B cell (primary cell): ENCODE measurements around the gene GFI1B. TPM values are rescaled to one million over a fixed set of nuclear protein-coding genes. Genes with fewer than 3 reads are reported as not detected.

Source experiments
- ATAC-seq: fragments of 200-7000 bp; cut with Tn5 transposase; one replicate; pipeline ENCODE4 v1.10.0; 2021; ENCODE audit warnings: low read depth, mild to moderate bottlenecking, moderate number of reproducible peaks, moderate library complexity
- CTCF ChIA-PET: fragments of 350-600 bp; sonication (Branson Sonifier 250); formaldehyde crosslinking; loops from one replicate; lab custom pipeline; 2021; ENCODE audit warnings: antibody characterized with exemption, inconsistent platforms; lab: Charles Lee
- POLR2A ChIA-PET: fragments of 350-600 bp; sonication (Branson Sonifier 250); formaldehyde crosslinking; loops from one replicate; lab custom pipeline; 2021; ENCODE audit warnings: antibody characterized with exemption; lab: Charles Lee
- DNase-seq: peaks from one replicate; pipeline ENCODE4 v3.0.0; 2013
- H2AFZ ChIP-seq: 2 replicates; pipeline ENCODE4 v1.6.1; 2012; ENCODE audit warnings: mild to moderate bottlenecking, low read depth, low read length; ENCODE audit not compliant: insufficient read depth, poor library complexity, severe bottlenecking
- H3K27ac ChIP-seq, 2 donors: 1 replicate in 1 of 2; 2 replicates in 1 of 2; pipeline ENCODE4 v1.5.1; 2012 to 2013; ENCODE audit warnings: low read length in 2 of 2, mild to moderate bottlenecking in 2 of 2, moderate library complexity in 1 of 2
- H3K27me3 ChIP-seq, 4 experiments: fragments of 200-600 bp in 1 of 4; sonication (generic) in 1 of 4; replicated peaks in 1 of 4; 1 replicate in 2 of 4; 2 replicates in 2 of 4; pipeline versions ENCODE4 v1.6.1 to v1.7.0; 2013 to 2016; ENCODE audit warnings: low read length in 3 of 4, mild to moderate bottlenecking in 2 of 4, mixed read lengths in 1 of 4, moderate library complexity in 1 of 4; ENCODE audit not compliant: insufficient read depth in 4 of 4, control insufficient read depth in 3 of 4; ENCODE audit errors: control extremely low read depth in 1 of 4
- H3K36me3 ChIP-seq, 2 experiments: replicated peaks in 1 of 2; 1 replicate in 1 of 2; 2 replicates in 1 of 2; pipeline versions ENCODE4 v1.6.1 to v1.7.1; 2013; ENCODE audit warnings: low read length in 1 of 2; ENCODE audit not compliant: insufficient read depth in 2 of 2, control insufficient read depth in 1 of 2; ENCODE audit errors: control extremely low read depth in 1 of 2, extremely low read depth in 1 of 2
- H3K4me1 ChIP-seq, 2 donors: fragments of 200-600 bp in 1 of 2; sonication (generic) in 1 of 2; 1 replicate in 1 of 2; 2 replicates in 1 of 2; pipeline versions ENCODE4 v1.5.1 to v1.6.1; 2013 to 2017; ENCODE audit warnings: low read length in 2 of 2; ENCODE audit not compliant: control insufficient read depth in 2 of 2, insufficient read depth in 2 of 2
- H3K4me2 ChIP-seq: replicated peaks from 2 replicates; pipeline ENCODE3; 2012; ENCODE audit warnings: mild to moderate bottlenecking, low read depth, low read length; ENCODE audit not compliant: poor library complexity, severe bottlenecking
- H3K4me3 ChIP-seq, 5 experiments: fragments of 200-600 bp in 1 of 5; sonication (generic) in 1 of 5; 1 replicate in 3 of 5; 2 replicates in 2 of 5; pipeline versions ENCODE4 v1.5.1 to v1.7.0; 2011 to 2016; ENCODE audit warnings: low read length in 4 of 5, mild to moderate bottlenecking in 4 of 5, low read depth in 2 of 5, control low read depth in 1 of 5, moderate library complexity in 1 of 5; ENCODE audit not compliant: insufficient read depth in 1 of 5; ENCODE audit errors: control extremely low read depth in 1 of 5, extremely low read depth in 1 of 5
- H3K79me2 ChIP-seq: fragments of 200-600 bp; sonication (generic); one replicate; pipeline ENCODE4 v1.6.0; 2016; ENCODE audit warnings: low read length; ENCODE audit not compliant: control insufficient read depth, insufficient read depth
- H3K9ac ChIP-seq: fragments of 200-600 bp; sonication (generic); 2 replicates; pipeline ENCODE4 v1.6.1; 2017; ENCODE audit warnings: mild to moderate bottlenecking, low read length, moderate library complexity
- H3K9me3 ChIP-seq, 3 donors: one replicate each; pipeline versions ENCODE4 v1.6.1 to v1.7.1; 2013; ENCODE audit warnings: low read length in 2 of 3; ENCODE audit not compliant: control insufficient read depth in 2 of 3, insufficient read depth in 1 of 3; ENCODE audit errors: control extremely low read depth in 1 of 3
- H4K20me1 ChIP-seq: 2 replicates; pipeline ENCODE4 v1.6.0; 2012; ENCODE audit warnings: mild to moderate bottlenecking, low read length; ENCODE audit not compliant: insufficient read depth, control insufficient read depth, poor library complexity, severe bottlenecking
- H3K27ac Mint-ChIP-seq: one replicate; pipeline ENCODE4 v1.8.0; 2021; ENCODE audit warnings: mixed read lengths
- H3K27me3 Mint-ChIP-seq: one replicate; pipeline ENCODE4 v1.8.0; 2021; ENCODE audit warnings: mixed read lengths
- H3K4me1 Mint-ChIP-seq: one replicate; pipeline ENCODE4 v1.8.0; 2021; ENCODE audit warnings: mixed read lengths
- H3K4me3 Mint-ChIP-seq: one replicate; pipeline ENCODE4 v1.8.0; 2021; ENCODE audit warnings: mixed read lengths
- H3K9me3 Mint-ChIP-seq: one replicate; pipeline ENCODE4 v1.8.0; 2022; ENCODE audit warnings: mixed read lengths; ENCODE audit not compliant: insufficient read depth
- EZH2 ChIP-seq: IDR thresholded peaks from 2 replicates; pipeline ENCODE4 v1.6.1; 2012; ENCODE audit warnings: borderline replicate concordance, low read depth, mild to moderate bottlenecking, moderate library complexity, low read length; ENCODE audit not compliant: insufficient read depth, poor library complexity, severe bottlenecking
- WGBS: methylation state at CpG from one replicate; pipeline ENCODE4 v1.1.5; 2013; ENCODE audit warnings: missing lambda C conversion rate; ENCODE audit not compliant: insufficient coverage; 5-methylcytosine and 5-hydroxymethylcytosine counted together
- intact Hi-C: fragments of 100-400 bp; cut with micrococcal nuclease; formaldehyde crosslinking; loops from one replicate; pipeline ENCODE4 v1.10.0; 2022
- polyA plus RNA-seq: library from polyadenylated mRNA; depleted of rRNA; stranded (reverse); fragments of >200 nt; gene quantifications from 2 replicates; pipeline ENCODE4 v1.2.3, GENCODE V29; 2012
- total RNA-seq, 2 donors: library from RNA; stranded (reverse); fragments of 120-200 nt in 1 of 2; gene quantifications; 1 replicate in 1 of 2; 2 replicates in 1 of 2; pipeline versions ENCODE4 v1.2.3 to v1.2.4, GENCODE V29; 2013 to 2022
- TF ChIP-seq, protein P1 (sequence below): fragments of 200-600 bp; IDR thresholded peaks from one replicate; pipeline ENCODE4 v1.8.0; 2022; ENCODE audit warnings: antibody characterized with exemption, mild to moderate bottlenecking

GFI1B gene
- total and polyA plus RNA-seq, 2 donors (not counting 1 experiment from before 2014, with no cell fraction given): 0.09 TPM; not detected in 1

DNA sequence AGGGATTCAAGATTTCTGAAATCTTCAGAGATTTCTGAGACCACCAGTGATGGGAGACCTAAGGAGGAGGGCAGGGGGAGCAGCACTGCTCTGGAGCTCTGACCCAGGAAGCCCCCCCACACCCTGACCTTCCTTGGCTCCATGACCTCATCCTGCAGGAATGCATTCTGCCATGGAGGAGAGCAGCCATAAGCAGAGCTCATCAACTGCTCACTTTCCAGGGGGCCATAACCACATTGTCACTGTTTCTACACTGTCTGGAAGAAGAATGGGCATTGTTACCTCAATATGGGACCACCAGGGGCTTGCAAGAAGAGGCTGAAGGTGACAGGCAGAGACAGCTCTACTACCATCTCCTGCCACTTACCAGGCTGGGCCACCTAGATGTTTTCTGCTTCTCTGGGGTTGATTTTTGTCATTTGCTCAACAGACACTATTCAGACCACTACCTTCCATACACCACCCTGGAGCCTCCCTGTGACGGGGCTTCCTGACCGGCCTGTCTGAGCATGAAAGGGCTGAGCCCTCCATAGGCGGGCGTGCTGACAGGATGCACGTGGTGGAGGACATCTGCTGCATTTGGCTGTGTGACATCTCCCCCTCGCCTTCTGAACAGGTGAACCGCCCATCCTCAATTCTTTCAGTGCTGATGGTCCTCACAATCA, 31.7 kb upstream of the GFI1B start:
- H3K4me1 Mint-ChIP-seq: peaks cover 23% of the 10 kb centered on the region
- 95% methylated on average over 7 of the region's 7 CpGs for WGBS
- H3K36me3 ChIP-seq: no peaks in the 10 kb centered on the region
- TF ChIP-seq, protein P1, sequence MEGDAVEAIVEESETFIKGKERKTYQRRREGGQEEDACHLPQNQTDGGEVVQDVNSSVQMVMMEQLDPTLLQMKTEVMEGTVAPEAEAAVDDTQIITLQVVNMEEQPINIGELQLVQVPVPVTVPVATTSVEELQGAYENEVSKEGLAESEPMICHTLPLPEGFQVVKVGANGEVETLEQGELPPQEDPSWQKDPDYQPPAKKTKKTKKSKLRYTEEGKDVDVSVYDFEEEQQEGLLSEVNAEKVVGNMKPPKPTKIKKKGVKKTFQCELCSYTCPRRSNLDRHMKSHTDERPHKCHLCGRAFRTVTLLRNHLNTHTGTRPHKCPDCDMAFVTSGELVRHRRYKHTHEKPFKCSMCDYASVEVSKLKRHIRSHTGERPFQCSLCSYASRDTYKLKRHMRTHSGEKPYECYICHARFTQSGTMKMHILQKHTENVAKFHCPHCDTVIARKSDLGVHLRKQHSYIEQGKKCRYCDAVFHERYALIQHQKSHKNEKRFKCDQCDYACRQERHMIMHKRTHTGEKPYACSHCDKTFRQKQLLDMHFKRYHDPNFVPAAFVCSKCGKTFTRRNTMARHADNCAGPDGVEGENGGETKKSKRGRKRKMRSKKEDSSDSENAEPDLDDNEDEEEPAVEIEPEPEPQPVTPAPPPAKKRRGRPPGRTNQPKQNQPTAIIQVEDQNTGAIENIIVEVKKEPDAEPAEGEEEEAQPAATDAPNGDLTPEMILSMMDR: no peak
- TF ChIP-seq EZH2: no peak
- peaks cover 25% of the 10 kb centered on the region for H3K79me2 ChIP-seq
- no peaks in the 10 kb centered on the region for H3K9me3 Mint-ChIP-seq
- POLR2A ChIA-PET: interaction anchor here (0.5 to 0.7 kb wide), 3 partner anchors 41 to 1191 kb away, joined by 3 to 6 read pairs (median 5); no protein-coding TSS in a partner anchor
- no peak for ATAC-seq
- CTCF ChIA-PET: interaction anchor here (1.0 to 1.6 kb wide), 2 partner anchors 13 to 45 kb away, joined by 3 to 8 read pairs; no protein-coding TSS in a partner anchor
- peaks cover 18 to 23% of the 10 kb centered on the region in 2 donors for H3K4me1 ChIP-seq
- no peak overlapping the region for H3K27ac ChIP-seq
- H3K4me3 ChIP-seq: no peak overlapping the region
- no peak overlapping the region for H3K27ac Mint-ChIP-seq
- intact Hi-C loops: no loop called here
- no peak overlapping the region for H3K4me3 Mint-ChIP-seq
- no peaks in the 10 kb centered on the region for H3K9me3 ChIP-seq
- no peak overlapping the region for H3K9ac ChIP-seq
- H2AFZ ChIP-seq: peak overlapping the region; percentile 7
- no peak for DNase-seq
- peaks cover 3% of the 10 kb centered on the region for H3K27me3 Mint-ChIP-seq
- no peak overlapping the region for H3K4me2 ChIP-seq
- H4K20me1 ChIP-seq: no peaks in the 10 kb centered on the region
- no peaks in the 10 kb centered on the region for H3K27me3 ChIP-seq

DNA sequence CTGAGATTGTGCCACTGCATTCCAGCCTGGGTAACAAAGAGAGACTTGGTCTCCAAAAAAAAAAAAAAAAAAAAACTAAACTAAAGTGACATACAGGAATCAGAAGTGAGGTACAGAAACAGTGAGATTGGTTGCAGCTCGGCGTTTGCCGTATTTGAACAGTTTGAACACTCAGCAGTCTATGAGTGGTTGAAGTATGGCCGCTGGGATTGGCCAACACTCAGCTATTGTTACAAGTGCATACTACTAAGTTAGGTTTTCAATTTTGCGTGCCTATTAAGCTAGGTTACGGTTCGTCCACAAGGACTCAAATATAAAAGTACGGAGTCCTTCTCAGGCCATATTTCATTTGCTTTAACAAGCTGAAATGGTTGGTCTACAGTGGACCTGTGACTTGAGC, 30.7 kb upstream of the GFI1B start:
- ATAC-seq: no peak
- DNase-seq: no peak
- H3K36me3 ChIP-seq: no peaks in the 10 kb centered on the region
- H3K79me2 ChIP-seq: peaks cover 18% of the 10 kb centered on the region
- peaks cover 8% of the 10 kb centered on the region for H3K27me3 Mint-ChIP-seq
- no peak overlapping the region for H3K27ac ChIP-seq
- H3K4me3 ChIP-seq: no peak overlapping the region
- ChIA-PET POLR2A (interaction anchor here (0.6 to 0.7 kb wide), 3 partner anchors 17 to 1192 kb away, joined by 5 to 6 read pairs (median 6); no protein-coding TSS in a partner anchor), CTCF (interaction anchor here (1.6 kb wide), 1 partner anchor 46 kb away, joined by 8 read pairs; no protein-coding TSS in a partner anchor)
- 100% methylated on average over 4 of the region's 8 CpGs for WGBS
- no peak overlapping the region for H3K9ac ChIP-seq
- intact Hi-C loops: no loop called here
- no peak overlapping the region for H3K4me2 ChIP-seq
- H3K27me3 ChIP-seq: no peaks in the 10 kb centered on the region
- no peaks in the 10 kb centered on the region for H3K9me3 Mint-ChIP-seq
- H3K4me1 ChIP-seq: peaks cover 15 to 17% of the 10 kb centered on the region in 2 donors
- H4K20me1 ChIP-seq: no peaks in the 10 kb centered on the region
- no peak overlapping the region for H3K4me3 Mint-ChIP-seq
- H3K4me1 Mint-ChIP-seq: peaks cover 18% of the 10 kb centered on the region
- no peak overlapping the region for H3K27ac Mint-ChIP-seq
- H2AFZ ChIP-seq: no peak overlapping the region
- TF ChIP-seq EZH2: no peak
- TF ChIP-seq, protein P1: no peak
- no peaks in the 10 kb centered on the region for H3K9me3 ChIP-seq
